K562 (cell line): ENCODE results near the gene CDH20. TPM values are rescaled to one million over a fixed set of nuclear protein-coding genes. Genes with fewer than 3 reads are reported as not detected.

Experiments
- ATAC-seq: fragments of 200-7000 bp; cut with Tn5 transposase; 3 replicates; pipeline ENCODE4 v1.9.1; 2020; ENCODE audit warnings: moderate library complexity
- BruUV-seq: library from RNA; stranded (reverse); fragments of 400-500 nt; replicated peaks from 2 replicates; lab custom pipeline; 2021; lab: Mats Ljungman, UMichigan
- CTCF ChIA-PET: fragments of 300-600 bp; formaldehyde crosslinking; extraction: SDS; loops from one replicate; lab custom pipeline; 2021; ENCODE audit warnings: low intra/inter-chr PET ratio; lab: Yijun Ruan, JAX
- POLR2A ChIA-PET: fragments of 300-600, 350-650 bp; sonication (Branson Sonifier 250); formaldehyde crosslinking; extraction: SDS; loops from one replicate; lab custom pipeline; 2021; ENCODE audit warnings: antibody characterized with exemption, inconsistent platforms; lab: Yijun Ruan, JAX
- DNase-seq, 4 experiments: peaks; one replicate each; pipeline versions ENCODE4 v3.0.0 to v3.0.0-alpha.2; 2011 to 2018; ENCODE audit warnings: low spot score in 3 of 4, mixed read lengths in 3 of 4; ENCODE audit errors: extremely low read depth in 1 of 4
- FAIRE-seq: peaks from 2 replicates; lab custom pipeline; 2011; peaks lifted over from hg19 to GRCh38; lab: Jason Lieb, UNC
- H2AFZ ChIP-seq: 2 replicates; pipeline ENCODE4 v1.6.0; 2011; ENCODE audit warnings: low read depth, low read length, control low read depth, inconsistent platforms
- H3K27ac ChIP-seq: fragments of 200-600 bp; 3 replicates; pipeline ENCODE4 v1.8.0; 2011; ENCODE audit warnings: low read depth, mild to moderate bottlenecking, control low read depth, inconsistent platforms, low read length, moderate library complexity, mixed read lengths; ENCODE audit errors: extremely low read depth
- H3K27me3 ChIP-seq, 2 experiments: fragments of 300-600 bp in 1 of 2; 2 replicates in 1 of 2; 3 replicates in 1 of 2; pipeline versions ENCODE4 v1.6.0 to v1.8.0; 2011; ENCODE audit warnings: inconsistent platforms in 2 of 2, low read length in 2 of 2, mild to moderate bottlenecking in 1 of 2, mixed read lengths in 1 of 2, moderate library complexity in 1 of 2; ENCODE audit not compliant: control insufficient read depth in 2 of 2, insufficient read depth in 2 of 2
- H3K36me3 ChIP-seq: fragments of 300-600 bp; 3 replicates; pipeline ENCODE4 v1.8.0; 2011; ENCODE audit warnings: mild to moderate bottlenecking, low read length, inconsistent platforms; ENCODE audit not compliant: control insufficient read depth, insufficient read depth
- H3K4me1 ChIP-seq, 2 experiments: fragments of 200-600 bp in 1 of 2; replicated peaks in 1 of 2; 2 replicates in 1 of 2; 3 replicates in 1 of 2; pipeline versions ENCODE4 v1.5.1 to v1.8.0; 2011; ENCODE audit warnings: inconsistent platforms in 2 of 2, low read length in 2 of 2, mild to moderate bottlenecking in 1 of 2, mixed read lengths in 1 of 2, moderate library complexity in 1 of 2; ENCODE audit not compliant: control insufficient read depth in 2 of 2, insufficient read depth in 2 of 2
- H3K4me2 ChIP-seq: 2 replicates; pipeline ENCODE4 v1.6.1; 2011; ENCODE audit warnings: low read length, control low read depth, inconsistent platforms, mixed read lengths; ENCODE audit not compliant: insufficient read depth
- H3K4me3 ChIP-seq: fragments of 200-600 bp; sonication (generic), shearing (Covaris generic); 2 replicates; pipeline ENCODE4 v1.5.1; 2016; ENCODE audit warnings: control low read depth, inconsistent platforms
- H3K79me2 ChIP-seq: fragments of 200-600 bp; 3 replicates; pipeline ENCODE4 v1.8.0; 2011; ENCODE audit warnings: low read length, inconsistent platforms; ENCODE audit not compliant: control insufficient read depth, insufficient read depth
- H3K9ac ChIP-seq, 2 experiments: 2 replicates each; pipeline versions ENCODE4 v1.6.0 to v1.6.1; 2011; ENCODE audit warnings: low read depth in 2 of 2, low read length in 2 of 2, control low read depth in 1 of 2, inconsistent platforms in 1 of 2, mild to moderate bottlenecking in 1 of 2, mixed read lengths in 1 of 2; ENCODE audit not compliant: insufficient read depth in 1 of 2
- H3K9me1 ChIP-seq: one replicate; pipeline ENCODE4 v1.6.0; 2011; ENCODE audit warnings: inconsistent platforms, mild to moderate bottlenecking, low read length, moderate library complexity; ENCODE audit not compliant: control insufficient read depth, insufficient read depth
- H3K9me3 ChIP-seq: replicated peaks from 2 replicates; pipeline ENCODE4 v1.5.1; 2011; ENCODE audit warnings: low read depth, low read length, inconsistent platforms; ENCODE audit not compliant: control insufficient read depth, insufficient read depth
- H4K20me1 ChIP-seq: replicated peaks from 2 replicates; pipeline ENCODE4 v1.6.1; 2011; ENCODE audit warnings: low read length, inconsistent platforms, mixed read lengths; ENCODE audit not compliant: control insufficient read depth, insufficient read depth
- ESRRA ChIP-seq: fragments of 450-650 bp; IDR thresholded peaks from 2 replicates; pipeline ENCODE4 v1.6.1; 2014; ENCODE audit warnings: low read depth, mild to moderate bottlenecking, moderate library complexity, borderline replicate concordance
- POLR2H ChIP-seq: IDR thresholded peaks from 2 replicates; pipeline ENCODE4 v1.6.1; 2016; ENCODE audit warnings: missing genetic modification characterization, low read depth, mild to moderate bottlenecking, control low read depth, missing compliant biosample characterization, moderate library complexity
- TCF7L2 ChIP-seq: fragments of 150-350 bp; IDR thresholded peaks from 2 replicates; pipeline ENCODE4 v1.6.1; 2016; ENCODE audit warnings: low read depth, mild to moderate bottlenecking, low read length, moderate library complexity
- USF1 ChIP-seq: sonication (generic); formaldehyde crosslinking; IDR thresholded peaks from 2 replicates; pipeline ENCODE4 v1.9.0; 2022; ENCODE audit warnings: mild to moderate bottlenecking, missing genetic modification reagents
- ZBTB12 ChIP-seq: fragments of 250-450 bp; sonication (Bioruptor Pico); IDR thresholded peaks from 2 replicates; pipeline ENCODE4 v1.4.0; 2020
- ZNF354B ChIP-seq: fragments of 250-450 bp; sonication (Bioruptor Pico); IDR thresholded peaks from 2 replicates; pipeline ENCODE4 v1.4.0; 2020
- WGBS: fragments of 100-300 bp; shearing (Covaris generic); methylation state at CpG from one replicate; pipeline ENCODE4 v1.1.6; 2016; ENCODE audit warnings: low coverage, mixed read lengths; ENCODE audit not compliant: insufficient coverage; ENCODE audit errors: missing lambda C conversion rate; 5-methylcytosine and 5-hydroxymethylcytosine counted together
- in situ Hi-C: fragments of 300-500 bp; cut with MboI; formaldehyde crosslinking; loops from 4 replicates; pipeline ENCODE4 v1.15.0; 2018; ENCODE audit warnings: inconsistent platforms, mixed read lengths
- intact Hi-C: fragments of 100-400 bp; cut with micrococcal nuclease; formaldehyde crosslinking; loops from 2 replicates; pipeline ENCODE4 v1.14.2; 2022
- polyA plus RNA-seq, 8 experiments: library from polyadenylated mRNA; depleted of rRNA in 4 of 8; stranded (reverse) in 5 of 8; unstranded in 3 of 8; fragments of >200 nt; fragmentation: Nextera tagmentation in 2 of 8; fragmentation: Illumina TruSeq in 1 of 8; extraction: Ambion mirVana in 2 of 8; extraction: Trizol in 1 of 8; gene quantifications; 2 replicates each; pipeline versions ENCODE4 v1.2.1 to v1.2.3, GENCODE V29; 2011 to 2014; ENCODE audit warnings: inconsistent platforms in 1 of 8, missing spikeins in 1 of 8
- total RNA-seq, 7 experiments: library from RNA; depleted of rRNA in 6 of 7; stranded (reverse); fragments of >200 nt in 6 of 7; fragmentation: Illumina TruSeq in 2 of 7; extraction: Trizol in 2 of 7; gene quantifications; 2 replicates each; pipeline versions ENCODE4 v1.2.1 to v1.2.3, GENCODE V29; 2011 to 2021; ENCODE audit warnings: low replicate concordance in 1 of 7

Gene CDH20
- total and polyA plus RNA-seq, 9 of the 15 experiments (the other 6 are each of a cell fraction or from before 2014, with no cell fraction given): not detected

GRCh38 chr18:61496374-61496773 is 163.1 kb downstream of the CDH20 start:
- in situ Hi-C loops: no loop called here
- Histone ChIP-seq H3K9me3 (no peaks in the 10 kb centered on the region), H3K36me3 (no peaks in the 10 kb centered on the region), H2AFZ (no peak overlapping the region), H4K20me1 (no peaks in the 10 kb centered on the region), H3K9ac (no peak overlapping the region), H3K4me3 (no peak overlapping the region), H3K79me2 (no peaks in the 10 kb centered on the region), H3K27ac (no peak overlapping the region), H3K4me2 (no peak overlapping the region), H3K9me1 (no peaks in the 10 kb centered on the region), H3K27me3 (no peaks in the 10 kb centered on the region), H3K4me1 (no peaks in the 10 kb centered on the region)
- 0% methylated on average over 12 of the region's 18 CpGs for WGBS
- FAIRE-seq (no peak), DNase-seq (no peak), ATAC-seq (no peak)
- no peak for TF ChIP-seq ZNF354B (CRISPR knock-in tag)
- TF ChIP-seq POLR2H (tag): no peak
- no peak for TF ChIP-seq USF1 (CRISPR knock-in tag)
- TF ChIP-seq ZBTB12: no peak
- no peak for TF ChIP-seq ESRRA
- no peak for TF ChIP-seq TCF7L2
- CTCF ChIA-PET: no interaction called here
- intact Hi-C loops: no loop called here
- no TSS peak for BruUV-seq
- POLR2A ChIA-PET: no interaction called here
